Effector memory CD8-positive, alpha-beta T cell (primary cell): ENCODE data around the gene BLOC1S1.
A peak's percentile ranks its signal among the peaks of the same experiment; 100 is the strongest.

Source experiments
- ATAC-seq: fragments of 150-1000 bp; cut with Tn5 transposase; replicated peaks from 2 replicates; pipeline ENCODE4 v1.10.0; 2021; ENCODE audit warnings: mild to moderate bottlenecking, moderate library complexity
- DNase-seq, 3 experiments: peaks; one replicate each; pipeline ENCODE4 v3.0.0; 2021
- H3K27ac Mint-ChIP-seq, 2 donors: one replicate each; pipeline ENCODE4 v1.8.0; 2022; ENCODE audit warnings: mild to moderate bottlenecking in 2 of 2, mixed read lengths in 2 of 2, moderate library complexity in 2 of 2
- H3K27me3 Mint-ChIP-seq, 2 donors: one replicate each; pipeline ENCODE4 v1.8.0; 2022; ENCODE audit warnings: mixed read lengths in 2 of 2
- H3K36me3 Mint-ChIP-seq: one replicate; pipeline ENCODE4 v1.8.0; 2022; ENCODE audit warnings: mild to moderate bottlenecking, moderate library complexity, mixed read lengths; ENCODE audit not compliant: insufficient read depth
- H3K4me1 Mint-ChIP-seq, 2 donors: one replicate each; pipeline ENCODE4 v1.8.0; 2022; ENCODE audit warnings: low read depth in 2 of 2, mixed read lengths in 2 of 2
- H3K4me3 Mint-ChIP-seq, 2 donors: one replicate each; pipeline ENCODE4 v1.8.0; 2022; ENCODE audit warnings: mild to moderate bottlenecking in 2 of 2, mixed read lengths in 2 of 2, moderate library complexity in 2 of 2
- H3K9me3 Mint-ChIP-seq, 2 donors: one replicate each; pipeline ENCODE4 v1.8.0; 2022; ENCODE audit warnings: mixed read lengths in 2 of 2
- total RNA-seq, 9 experiments: gene quantifications; one replicate each; lab custom pipeline; 2026; lab: John Stamatoyannopoulos, UW

BLOC1S1 gene
- total RNA-seq, result 5.4 to 12.7 (median 7.7) reads per million in 9 experiments

DNA sequence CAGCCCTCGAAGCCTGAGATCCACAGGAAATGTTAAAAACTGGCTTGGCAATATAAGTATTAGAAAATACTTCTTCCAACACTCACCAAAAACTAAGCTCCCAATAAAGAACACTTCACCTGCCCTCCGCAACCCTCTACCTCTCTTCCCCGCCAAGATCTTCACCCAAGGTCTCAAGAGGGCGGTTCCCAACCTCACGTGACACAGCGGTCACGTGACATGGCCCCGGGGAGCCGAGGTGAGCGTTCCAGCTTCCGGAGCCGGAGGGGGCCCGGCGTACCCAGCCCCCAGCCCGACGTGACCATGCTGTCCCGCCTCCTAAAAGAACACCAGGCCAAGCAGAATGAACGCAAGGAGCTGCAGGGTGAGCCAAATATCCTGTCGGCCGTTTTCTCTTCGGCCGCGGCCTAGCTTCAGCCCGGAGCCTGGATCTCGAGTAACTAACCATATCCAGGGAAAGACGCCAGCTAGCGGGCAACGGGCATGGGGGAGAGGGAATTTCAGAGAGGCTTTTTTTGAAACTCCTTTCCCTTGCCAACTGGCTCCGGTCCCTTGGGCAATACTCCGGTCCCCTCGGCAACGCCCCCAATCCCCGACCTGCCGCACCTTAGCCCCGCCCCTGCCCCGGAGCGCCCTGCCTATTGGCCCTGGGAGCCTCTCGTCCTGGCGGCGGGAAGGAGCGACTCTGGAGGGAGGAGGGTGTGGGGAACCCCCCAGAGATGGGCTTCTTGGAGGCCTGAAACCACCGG, at the start of gene BLOC1S1:
TSS of gene BLOC1S1 (plus strand) at position 214 of the 749 bp plus-strand sequence. CDS start at position 220, 6 bp downstream.
- Mint-ChIP-seq H3K27me3 (peaks cover 0 to 8% of the 10 kb centered on the region in 2 donors), H3K4me3 (peak within 1 kb of the TSS; percentile 92 to 94), H3K36me3 (peaks cover 17% of the 10 kb centered on the region), H3K9me3 (peaks cover 0 to 1% of the 10 kb centered on the region in 2 donors), H3K27ac (peak within 1 kb of the TSS; percentile 97), H3K4me1 (peaks cover 18 to 21% of the 10 kb centered on the region in 2 donors)
- peak; percentile 89 to 91 (median 90) for DNase-seq
- ATAC-seq, result peak; percentile 90

DNA sequence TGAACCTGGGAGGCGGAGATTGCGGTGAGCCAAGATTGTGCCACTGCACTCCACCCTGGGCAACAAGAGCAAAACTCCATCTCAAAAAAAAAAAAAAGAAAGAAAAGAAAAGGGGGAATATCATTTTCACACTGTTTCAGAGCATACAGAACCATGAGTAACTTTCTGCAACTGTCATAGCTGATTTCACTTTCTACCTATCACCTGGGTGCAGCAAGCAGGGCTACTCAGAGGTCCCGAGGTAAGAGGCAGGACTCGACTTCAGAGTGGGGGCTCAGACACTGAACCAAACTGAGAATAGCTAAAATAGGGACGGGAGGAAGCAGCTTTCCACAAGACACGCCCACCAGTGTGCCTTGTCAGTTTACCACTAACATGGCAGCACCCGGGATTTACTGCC, 49.3 kb upstream of the BLOC1S1 start:
- ATAC-seq, result no peak
- H3K9me3 Mint-ChIP-seq, result no peaks in the 10 kb centered on the region
- H3K27ac Mint-ChIP-seq, result no peak overlapping the region
- H3K36me3 Mint-ChIP-seq, result no peaks in the 10 kb centered on the region
- DNase-seq, result no peak
- no peaks in the 10 kb centered on the region for H3K4me1 Mint-ChIP-seq
- no peak overlapping the region for H3K4me3 Mint-ChIP-seq
- H3K27me3 Mint-ChIP-seq, result peaks cover 9 to 20% of the 10 kb centered on the region in 2 donors

DNA sequence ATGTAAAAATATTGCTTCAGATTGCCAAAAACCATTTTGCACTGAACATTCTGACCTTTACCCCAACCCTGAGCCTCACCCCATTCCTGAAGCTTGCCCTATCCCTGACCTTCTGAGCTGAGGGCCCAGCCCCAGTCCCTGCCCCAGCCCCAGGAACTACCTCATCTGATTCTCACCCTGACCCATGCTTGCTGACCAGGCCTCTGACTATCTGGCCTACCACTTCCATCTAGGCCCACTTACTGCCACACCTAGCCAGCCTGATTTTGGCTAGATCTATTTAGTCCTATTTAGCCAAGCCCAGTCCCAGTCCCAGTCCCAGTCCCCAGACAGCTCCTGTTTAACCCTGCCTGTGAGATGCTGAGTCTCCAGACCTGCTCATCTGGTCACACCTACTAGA, 45.6 kb upstream of the BLOC1S1 start:
- Mint-ChIP-seq H3K4me1 (no peaks in the 10 kb centered on the region), H3K4me3 (no peak overlapping the region), H3K36me3 (no peaks in the 10 kb centered on the region), H3K27ac (no peak overlapping the region), H3K9me3 (no peaks in the 10 kb centered on the region), H3K27me3 (peaks cover 9 to 12% of the 10 kb centered on the region in 2 donors)
- DNase-seq (no peak), ATAC-seq (no peak)

DNA sequence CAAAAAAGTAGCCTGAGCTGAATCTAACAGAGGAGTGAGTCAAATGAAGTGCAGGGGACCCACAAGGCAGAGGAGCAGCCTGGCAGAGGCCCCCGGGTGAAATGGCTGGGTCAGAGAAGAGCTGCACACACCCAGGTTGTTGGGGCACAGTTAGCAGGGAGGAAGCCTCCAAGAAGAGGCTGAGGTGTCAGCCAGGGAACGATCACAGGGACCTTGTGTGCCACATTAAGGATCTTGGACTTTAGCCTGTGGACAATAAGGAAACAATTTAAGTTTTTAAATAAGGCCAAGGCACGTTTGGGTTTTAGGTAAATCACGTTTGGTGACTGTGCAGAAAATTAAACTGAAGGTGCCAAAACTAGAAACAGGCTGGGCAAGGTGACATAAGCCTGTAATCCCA, 44.1 kb upstream of the BLOC1S1 start:
- Mint-ChIP-seq H3K36me3 (no peaks in the 10 kb centered on the region), H3K27me3 (peaks cover 16 to 22% of the 10 kb centered on the region in 2 donors), H3K4me3 (no peak overlapping the region), H3K27ac (no peak overlapping the region), H3K9me3 (no peaks in the 10 kb centered on the region), H3K4me1 (no peaks in the 10 kb centered on the region)
- ATAC-seq (no peak), DNase-seq (no peak)

DNA sequence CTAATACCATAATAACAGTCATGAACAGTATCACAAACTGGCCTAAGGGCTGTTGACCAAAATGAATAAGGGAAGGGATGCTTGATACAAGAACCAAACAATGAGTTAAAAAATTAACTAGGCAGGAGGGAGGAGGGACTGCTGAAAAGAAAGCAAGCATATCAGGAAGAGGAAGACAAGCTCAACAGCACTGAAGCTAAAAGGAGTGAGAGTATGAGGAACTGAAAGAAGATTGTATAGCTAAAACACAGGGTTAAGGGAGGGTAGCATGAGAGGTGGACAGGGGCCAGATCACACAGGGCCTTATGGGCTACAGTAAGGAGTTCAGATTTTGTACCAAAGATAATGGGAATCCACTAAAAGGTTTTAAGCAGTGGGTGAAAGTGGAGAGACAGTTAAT, 42.2 kb upstream of the BLOC1S1 start:
- Mint-ChIP-seq H3K4me3 (no peak overlapping the region), H3K36me3 (no peaks in the 10 kb centered on the region), H3K9me3 (no peaks in the 10 kb centered on the region), H3K27ac (no peak overlapping the region), H3K27me3 (peaks cover 16 to 22% of the 10 kb centered on the region in 2 donors), H3K4me1 (no peaks in the 10 kb centered on the region)
- DNase-seq (no peak), ATAC-seq (no peak)

DNA sequence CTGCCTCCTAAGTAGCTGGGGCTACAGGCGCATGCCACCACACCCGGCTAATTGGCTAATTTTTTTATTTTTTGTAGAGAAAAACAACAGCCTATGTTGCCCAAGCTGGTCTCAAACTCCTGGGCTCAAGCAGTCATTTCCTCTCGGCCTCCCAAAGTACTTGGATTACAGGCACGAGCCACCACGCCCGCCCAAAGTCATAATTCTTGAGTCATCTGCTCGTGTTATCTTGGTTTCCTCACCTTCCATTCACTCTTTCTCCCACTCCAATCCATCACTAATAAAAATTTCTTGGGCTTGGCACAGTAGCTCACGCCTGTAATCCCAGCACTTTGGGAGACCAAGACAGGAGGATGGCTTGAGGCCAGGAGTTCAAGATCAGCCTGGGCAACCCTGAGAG, 40.2 kb upstream of the BLOC1S1 start:
- Mint-ChIP-seq H3K27ac (no peak overlapping the region), H3K27me3 (peaks cover 19 to 37% of the 10 kb centered on the region in 2 donors), H3K4me1 (peaks cover 0 to under 1% of the 10 kb centered on the region in 2 donors), H3K36me3 (no peaks in the 10 kb centered on the region), H3K9me3 (no peaks in the 10 kb centered on the region), H3K4me3 (no peak overlapping the region)
- ATAC-seq (no peak), DNase-seq (no peak)

DNA sequence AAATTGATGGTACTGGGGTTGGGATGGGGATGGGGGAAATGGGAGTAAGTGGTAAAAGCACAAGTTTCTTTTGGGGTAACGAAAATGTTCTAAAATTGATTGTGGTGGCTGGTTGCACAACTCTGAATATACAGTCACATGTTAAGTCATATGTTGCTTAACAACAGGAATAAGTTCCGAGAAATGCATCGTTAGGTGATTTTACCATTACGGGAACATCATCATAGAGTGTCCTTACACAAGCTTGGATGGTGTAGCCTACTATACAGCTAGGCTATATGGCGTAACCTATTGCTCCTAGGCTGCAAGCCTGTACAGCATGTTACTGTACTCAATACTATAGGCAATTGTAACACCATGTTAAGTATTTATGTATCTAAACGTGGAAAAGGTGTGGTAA, 39.1 kb upstream of the BLOC1S1 start:
- Mint-ChIP-seq H3K27me3 (peaks cover 29 to 43% of the 10 kb centered on the region in 2 donors), H3K36me3 (no peaks in the 10 kb centered on the region), H3K27ac (no peak overlapping the region), H3K4me3 (no peak overlapping the region), H3K9me3 (no peaks in the 10 kb centered on the region), H3K4me1 (peaks cover 2 to 11% of the 10 kb centered on the region in 2 donors)
- ATAC-seq (no peak), DNase-seq (no peak)

DNA sequence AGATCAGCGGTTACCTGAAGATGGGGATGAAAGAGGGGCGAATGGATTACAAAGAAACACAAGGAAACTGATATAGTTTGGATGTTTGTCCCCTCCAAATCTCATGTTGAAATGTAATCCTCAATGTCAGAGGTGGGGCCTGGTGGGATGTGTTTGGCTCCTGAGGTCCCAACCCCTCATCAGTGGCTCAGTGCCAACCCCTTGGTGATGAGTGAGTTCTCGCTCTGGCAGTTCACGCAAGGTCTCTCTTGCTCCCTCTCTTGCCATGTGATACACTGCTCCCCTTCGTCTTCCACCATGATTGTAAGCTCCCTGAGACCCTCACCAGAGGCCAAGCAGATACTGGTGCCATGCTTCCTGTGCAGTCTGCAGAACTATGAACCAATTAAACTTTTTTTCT, 36.2 kb upstream of the BLOC1S1 start:
- Mint-ChIP-seq H3K4me1 (peaks cover 2 to 12% of the 10 kb centered on the region in 2 donors), H3K27ac (no peak overlapping the region), H3K36me3 (no peaks in the 10 kb centered on the region), H3K4me3 (no peak overlapping the region), H3K27me3 (peaks cover 49 to 55% of the 10 kb centered on the region in 2 donors), H3K9me3 (no peaks in the 10 kb centered on the region)
- no peak for DNase-seq
- ATAC-seq, result no peak

DNA sequence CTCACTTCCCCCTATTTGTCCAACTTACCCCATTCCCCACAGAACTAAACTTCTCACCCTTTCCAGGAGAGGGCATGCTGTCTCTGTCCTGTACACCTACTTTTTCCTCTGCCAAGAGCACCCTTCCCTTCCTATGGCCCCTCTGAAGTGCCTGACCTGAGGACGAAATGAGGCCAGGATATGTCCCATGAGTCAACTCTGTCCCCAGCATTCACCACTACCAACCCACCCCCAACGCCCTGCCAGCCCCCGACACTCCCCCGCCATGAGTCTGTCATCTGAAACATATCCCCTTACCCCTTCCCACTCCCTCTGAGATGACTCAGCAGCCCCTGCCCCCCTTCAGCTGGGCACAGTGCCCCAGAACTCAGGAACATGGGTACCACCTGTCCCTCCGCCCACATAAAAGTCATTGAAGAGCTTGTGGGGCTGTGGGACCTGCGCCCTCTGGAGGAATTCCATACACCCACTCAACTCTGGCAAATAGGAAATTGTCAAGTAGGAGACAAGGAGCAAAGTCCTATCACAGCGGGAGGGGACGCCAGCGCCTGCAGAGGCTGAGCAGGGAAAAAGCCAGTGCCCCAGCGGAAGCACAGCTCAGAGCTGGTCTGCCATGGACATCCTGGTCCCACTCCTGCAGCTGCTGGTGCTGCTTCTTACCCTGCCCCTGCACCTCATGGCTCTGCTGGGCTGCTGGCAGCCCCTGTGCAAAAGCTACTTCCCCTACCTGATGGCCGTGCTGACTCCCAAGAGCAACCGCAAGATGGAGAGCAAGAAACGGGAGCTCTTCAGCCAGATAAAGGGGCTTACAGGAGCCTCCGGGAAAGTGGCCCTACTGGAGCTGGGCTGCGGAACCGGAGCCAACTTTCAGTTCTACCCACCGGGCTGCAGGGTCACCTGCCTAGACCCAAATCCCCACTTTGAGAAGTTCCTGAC, 34.4 kb upstream of the BLOC1S1 start:
- Mint-ChIP-seq H3K4me3 (peak overlapping the region in 1 of 2 donors; percentile 9), H3K27me3 (peaks cover 41 to 42% of the 10 kb centered on the region in 2 donors), H3K4me1 (peaks cover 2 to 12% of the 10 kb centered on the region in 2 donors), H3K36me3 (no peaks in the 10 kb centered on the region), H3K27ac (peak overlapping the region in 1 of 2 donors; percentile 39), H3K9me3 (no peaks in the 10 kb centered on the region)
- no peak for DNase-seq
- no peak for ATAC-seq

DNA sequence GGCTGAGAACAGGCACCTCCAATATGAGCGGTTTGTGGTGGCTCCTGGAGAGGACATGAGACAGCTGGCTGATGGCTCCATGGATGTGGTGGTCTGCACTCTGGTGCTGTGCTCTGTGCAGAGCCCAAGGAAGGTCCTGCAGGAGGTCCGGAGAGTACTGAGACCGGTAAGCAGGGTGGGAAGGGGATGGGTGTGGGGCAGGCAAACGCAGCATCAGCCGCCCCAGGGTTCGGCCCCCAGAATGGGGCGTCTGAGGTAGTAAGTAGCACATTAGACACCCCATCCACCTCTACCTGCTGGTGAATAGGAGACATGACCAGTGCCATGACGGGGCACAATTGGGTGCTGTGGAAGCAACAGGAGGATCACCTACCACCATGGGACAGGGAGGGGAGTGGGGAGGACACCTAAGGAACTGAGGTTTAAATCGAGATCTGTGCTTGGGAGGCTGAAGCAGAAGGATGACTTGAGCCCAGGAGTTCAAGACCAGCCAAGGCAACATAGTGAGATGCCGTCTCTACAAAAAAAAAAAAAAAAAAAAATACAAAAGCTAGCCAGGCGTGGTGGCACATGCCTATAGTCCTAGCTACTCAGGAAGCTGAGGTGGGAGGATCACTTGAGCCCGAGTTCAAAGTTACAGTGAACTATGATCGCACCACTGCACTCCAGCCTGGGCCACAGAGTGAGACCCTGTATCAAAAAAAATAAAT, 33.6 kb upstream of the BLOC1S1 start:
- Mint-ChIP-seq H3K36me3 (no peaks in the 10 kb centered on the region), H3K27me3 (peaks cover 39 to 41% of the 10 kb centered on the region in 2 donors), H3K27ac (no peak overlapping the region), H3K4me1 (peaks cover 2 to 12% of the 10 kb centered on the region in 2 donors), H3K4me3 (no peak overlapping the region), H3K9me3 (no peaks in the 10 kb centered on the region)
- DNase-seq (no peak), ATAC-seq (no peak)

DNA sequence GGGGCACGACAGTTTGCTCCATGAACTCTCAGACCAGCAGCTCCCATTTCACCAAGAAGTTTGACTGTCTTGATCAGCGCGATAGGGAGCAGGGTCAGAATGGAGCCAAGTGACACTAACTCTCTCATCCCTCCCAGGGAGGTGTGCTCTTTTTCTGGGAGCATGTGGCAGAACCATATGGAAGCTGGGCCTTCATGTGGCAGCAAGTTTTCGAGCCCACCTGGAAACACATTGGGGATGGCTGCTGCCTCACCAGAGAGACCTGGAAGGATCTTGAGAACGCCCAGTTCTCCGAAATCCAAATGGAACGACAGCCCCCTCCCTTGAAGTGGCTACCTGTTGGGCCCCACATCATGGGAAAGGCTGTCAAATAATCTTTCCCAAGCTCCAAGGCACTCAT, 32.2 kb upstream of the BLOC1S1 start:
- no peak overlapping the region for H3K4me3 Mint-ChIP-seq
- DNase-seq, result no peak

DNA sequence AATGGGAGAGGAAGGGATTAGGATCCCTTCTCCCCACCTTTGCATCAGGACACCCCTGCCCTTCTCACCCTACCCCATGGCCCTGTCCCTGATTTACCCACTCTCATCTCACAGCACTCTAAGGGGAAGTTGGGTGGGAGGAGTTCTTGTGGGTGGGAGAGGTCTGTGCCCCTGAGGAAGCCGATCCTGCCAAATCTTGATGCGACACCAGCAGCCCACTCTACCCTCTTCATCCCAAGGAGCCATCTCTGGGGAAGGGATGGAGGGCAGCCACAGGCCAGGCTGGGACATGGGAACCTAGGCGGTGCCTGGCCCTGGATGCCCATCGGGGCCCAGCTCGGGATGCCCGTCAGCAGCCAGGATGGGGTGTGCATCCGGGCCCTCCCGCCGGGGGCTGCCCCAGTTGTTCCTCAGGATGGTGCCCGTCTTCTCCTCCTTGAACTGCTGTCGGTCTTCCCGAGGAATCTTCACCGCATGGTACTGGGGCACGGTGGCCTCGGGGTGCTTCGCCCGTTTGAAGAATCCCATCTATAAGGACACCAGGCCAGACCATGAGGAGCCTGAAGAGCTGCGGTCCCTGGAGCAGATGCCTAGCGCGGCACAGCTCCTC, 31.0 kb upstream of the BLOC1S1 start:
- ATAC-seq (no peak), DNase-seq (no peak)
- no peaks in the 10 kb centered on the region for H3K9me3 Mint-ChIP-seq
- H3K4me1 Mint-ChIP-seq, result peaks cover 5 to 16% of the 10 kb centered on the region in 2 donors
- H3K27ac Mint-ChIP-seq, result no peak overlapping the region
- peaks cover 32 to 41% of the 10 kb centered on the region in 2 donors for H3K27me3 Mint-ChIP-seq
- no peaks in the 10 kb centered on the region for H3K36me3 Mint-ChIP-seq
- H3K4me3 Mint-ChIP-seq, result no peak overlapping the region

More for the DNA sequence above, 32.2 kb upstream of the BLOC1S1 start:
- no peak for ATAC-seq
- peaks cover 39 to 41% of the 10 kb centered on the region in 2 donors for H3K27me3 Mint-ChIP-seq
- H3K36me3 Mint-ChIP-seq, result no peaks in the 10 kb centered on the region
- H3K27ac Mint-ChIP-seq, result no peak overlapping the region
- no peaks in the 10 kb centered on the region for H3K9me3 Mint-ChIP-seq
- H3K4me1 Mint-ChIP-seq, result peaks cover 5 to 16% of the 10 kb centered on the region in 2 donors

DNA sequence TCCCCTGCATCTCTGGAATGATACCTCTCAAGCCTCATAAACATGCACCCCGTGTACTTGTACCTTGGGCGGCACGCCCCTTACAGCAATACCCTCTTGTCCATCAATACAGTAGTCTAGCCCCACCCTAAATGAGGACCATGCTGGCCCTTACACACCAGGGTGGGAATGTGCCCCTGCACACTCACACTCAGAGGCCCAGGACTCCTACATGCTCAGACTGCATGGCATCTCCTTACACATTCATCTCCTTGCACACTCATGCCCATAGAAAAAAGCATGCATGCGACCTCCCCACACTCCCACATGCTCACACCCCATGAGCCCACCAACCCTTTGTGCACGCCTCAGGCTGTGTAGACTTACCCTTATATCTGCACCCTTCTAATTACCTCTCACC, 30.2 kb upstream of the BLOC1S1 start:
- peaks cover 24 to 38% of the 10 kb centered on the region in 2 donors for H3K27me3 Mint-ChIP-seq
- H3K4me3 Mint-ChIP-seq, result no peak overlapping the region
- no peaks in the 10 kb centered on the region for H3K36me3 Mint-ChIP-seq
- peaks cover 5 to 15% of the 10 kb centered on the region in 2 donors for H3K4me1 Mint-ChIP-seq
- H3K27ac Mint-ChIP-seq, result no peak overlapping the region
- ATAC-seq (no peak), DNase-seq (no peak)
- no peaks in the 10 kb centered on the region for H3K9me3 Mint-ChIP-seq
